Stimulated activated CD4-positive, alpha-beta T cell treated with anti-CD3 and anti-CD28 coated beads, Interleukin-4, amount 100 ng/mL, for 24 hours (primary cell): ENCODE measurements around the gene NSMCE1.
A peak's percentile ranks its signal among the peaks of the same experiment; 100 is the strongest.

ENCODE experiments used
- DNase-seq: peaks from one replicate; pipeline ENCODE4 v3.0.0-alpha.2; 2020

The NSMCE1 gene

GRCh38 chr16:27242398-27242797 is 26.2 kb downstream of the NSMCE1 start:
- no peak for DNase-seq

GRCh38 chr16:27241658-27242057 is 26.9 kb downstream of the NSMCE1 start:
- no peak for DNase-seq

GRCh38 chr16:27240948-27241531 is 27.5 kb downstream of the NSMCE1 start:
- no peak for DNase-seq

GRCh38 chr16:27239906-27240655 is 28.5 kb downstream of the NSMCE1 start:
- no peak for DNase-seq

GRCh38 chr16:27239026-27239425 is 29.5 kb downstream of the NSMCE1 start:
- DNase-seq: no peak

DNA sequence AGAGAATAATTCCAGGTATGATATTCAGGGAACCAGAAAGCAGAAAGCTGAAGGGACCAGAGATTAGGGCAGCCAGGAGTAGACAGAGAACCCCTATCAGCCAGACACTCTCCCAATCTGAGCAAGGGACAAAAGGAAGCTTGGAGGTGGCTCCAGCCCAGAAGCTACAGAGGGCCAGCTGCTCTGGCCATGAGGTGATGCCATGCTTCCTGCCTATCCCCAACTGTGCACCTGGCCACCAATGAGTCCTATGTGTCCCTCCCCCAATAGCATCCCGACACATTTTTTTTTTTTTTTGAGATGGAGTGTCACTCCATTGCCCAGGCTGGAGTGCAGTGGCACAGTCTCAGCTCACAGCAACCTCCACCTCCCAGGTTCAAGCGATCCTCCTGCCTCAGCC is 30.0 kb downstream of the NSMCE1 start:
- DNase-seq: no peak

- peak; percentile 56 for DNase-seq
Observed at GRCh38 chr16:27238016-27238587, 30.5 kb downstream of the NSMCE1 start.

DNA sequence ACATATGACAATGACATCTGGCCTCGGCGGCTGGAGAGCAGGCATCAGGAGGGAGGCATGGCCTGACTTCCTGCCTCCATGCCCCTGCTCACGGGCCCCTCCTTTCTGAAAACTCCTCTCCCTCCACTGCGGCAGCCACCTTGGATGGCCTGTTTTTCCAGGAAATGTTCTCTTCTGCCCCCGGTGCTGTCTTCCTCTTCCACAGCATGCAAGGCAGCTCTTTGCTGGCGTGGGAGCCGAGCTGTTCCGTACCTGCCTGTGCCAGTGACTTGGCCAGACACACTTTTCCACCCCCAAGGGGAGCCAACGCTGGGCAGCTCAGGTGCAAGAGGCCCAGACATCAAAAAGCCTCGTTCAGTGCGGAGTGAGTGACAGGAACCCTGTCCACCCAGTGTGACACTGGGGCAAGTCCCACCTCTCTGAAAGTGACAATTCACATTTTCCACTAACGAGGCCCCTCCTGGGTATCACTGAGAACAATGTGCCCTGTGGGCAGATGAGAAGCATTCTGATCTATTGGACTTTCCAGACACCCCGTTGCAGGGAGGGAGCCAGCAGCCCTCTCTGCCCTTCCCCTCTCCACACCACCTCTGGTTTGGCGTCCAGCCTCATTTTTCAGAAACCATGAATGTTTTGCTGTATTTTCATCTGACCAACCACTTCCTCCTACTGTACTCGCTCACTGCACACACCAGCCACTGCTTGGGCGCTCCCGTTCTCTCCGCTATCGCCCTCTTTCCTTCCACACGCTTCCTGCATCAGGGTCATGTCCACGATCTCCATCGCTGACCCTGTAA is 31.2 kb downstream of the NSMCE1 start:
- peak; percentile 90 for DNase-seq

GRCh38 chr16:27236635-27237218 is 31.8 kb downstream of the NSMCE1 start:
- DNase-seq: no peak

- no peak for DNase-seq
Observed at GRCh38 chr16:27235938-27236245, 32.7 kb downstream of the NSMCE1 start.

- peak; percentile 80 for DNase-seq
Observed at GRCh38 chr16:27235055-27235937, 33.3 kb downstream of the NSMCE1 start.

DNA sequence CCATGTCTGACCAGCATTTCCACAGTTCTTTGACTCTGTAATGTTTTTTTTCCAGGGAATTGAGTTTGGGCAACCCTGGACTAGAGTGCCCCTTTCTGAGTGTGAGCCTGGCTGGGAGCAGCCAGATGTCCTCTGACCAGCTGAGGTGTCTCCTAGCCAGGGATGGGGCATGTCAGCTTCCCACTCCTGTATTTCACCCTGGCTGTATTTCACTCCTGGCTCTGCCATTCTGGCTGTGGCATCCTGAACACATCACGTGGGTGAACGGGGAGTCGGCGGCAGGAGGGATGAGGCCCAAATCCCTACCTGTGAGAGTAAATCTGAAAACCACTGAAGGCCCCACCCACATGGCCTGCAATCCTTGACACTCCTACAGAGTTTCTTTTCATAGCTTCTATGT is 34.0 kb downstream of the NSMCE1 start:
- no peak for DNase-seq

GRCh38 chr16:27234171-27234570 is 34.4 kb downstream of the NSMCE1 start:
- no peak for DNase-seq

DNA sequence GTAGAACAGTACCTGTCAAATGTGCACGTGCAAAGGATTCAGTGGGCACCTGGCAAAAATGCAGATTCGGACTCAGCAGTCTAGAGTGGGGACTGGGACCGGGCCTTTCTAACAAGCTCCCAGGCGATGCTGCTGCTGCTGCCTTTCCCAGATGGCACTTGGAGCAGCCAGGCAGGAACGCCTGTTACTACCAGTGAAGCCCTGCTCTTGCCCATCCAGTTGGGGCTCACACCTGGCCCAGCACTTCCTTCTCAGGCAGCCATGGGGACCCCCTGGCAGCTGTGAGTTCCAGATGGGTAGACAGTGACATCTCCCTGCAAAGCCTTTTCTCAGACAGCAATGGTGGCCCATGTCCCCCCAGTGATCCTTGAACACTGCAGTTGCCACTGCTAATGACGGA is 34.8 kb downstream of the NSMCE1 start:
- no peak for DNase-seq

- no peak for DNase-seq
Observed at GRCh38 chr16:27232901-27233625, 35.5 kb downstream of the NSMCE1 start.

DNA sequence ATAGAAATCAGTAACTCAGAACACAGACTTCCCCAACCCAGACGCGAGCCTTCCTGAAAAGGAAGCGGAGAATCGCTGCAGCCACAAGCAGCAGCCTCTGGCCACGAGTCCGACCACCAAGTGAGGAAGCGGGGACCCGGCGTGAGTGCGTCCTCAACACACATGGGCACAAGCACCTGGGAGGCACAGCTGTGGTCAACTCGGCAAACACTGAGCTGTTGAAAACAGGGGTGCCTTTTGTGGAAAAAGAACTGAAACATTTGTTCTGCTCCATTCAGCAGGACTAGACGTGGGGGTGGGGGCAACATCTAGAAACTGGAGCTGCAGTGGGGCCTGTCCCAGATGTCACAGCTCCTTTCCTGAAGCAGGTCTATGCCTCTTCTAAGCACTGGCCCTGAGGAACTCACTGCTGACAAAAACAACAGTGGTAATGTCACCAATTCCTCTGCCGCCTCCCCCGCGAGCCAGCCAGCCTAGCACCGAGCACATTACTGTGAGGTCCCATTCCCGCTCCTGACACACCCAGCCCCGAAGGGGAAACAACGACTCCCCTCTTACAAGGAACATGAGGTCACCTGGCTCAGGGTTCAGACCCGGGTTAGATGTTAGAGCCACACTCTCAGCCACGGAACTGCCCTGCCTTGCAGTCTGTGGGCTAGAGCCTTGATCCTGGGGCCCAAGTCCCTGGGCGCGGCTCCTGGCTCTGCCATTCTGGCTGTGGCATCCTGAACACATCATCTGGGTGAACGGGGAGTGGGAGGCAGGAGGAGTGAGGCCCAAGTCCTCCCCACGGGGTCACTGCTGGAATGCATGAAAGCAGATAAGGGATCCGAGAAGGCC is 36.3 kb downstream of the NSMCE1 start:
- DNase-seq: peak; percentile 59

DNA sequence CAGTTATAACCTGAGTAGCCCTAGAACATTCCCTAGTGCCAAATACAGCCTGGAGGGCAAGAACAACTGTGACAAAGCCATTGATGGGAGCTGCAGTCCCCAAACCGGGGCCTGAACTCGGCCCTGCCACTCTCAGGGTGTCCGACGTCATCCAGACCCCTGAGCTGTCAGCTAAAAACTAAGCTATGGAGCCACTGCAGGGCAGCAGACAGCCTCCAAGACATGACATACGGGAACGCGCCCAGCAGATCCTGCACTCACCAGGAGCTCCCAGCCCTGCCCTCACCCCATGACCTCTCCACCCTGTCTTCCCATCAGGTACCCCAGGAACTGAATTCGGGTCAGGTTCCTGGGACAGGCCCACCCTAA is 36.9 kb downstream of the NSMCE1 start:
- no peak for DNase-seq

DNA sequence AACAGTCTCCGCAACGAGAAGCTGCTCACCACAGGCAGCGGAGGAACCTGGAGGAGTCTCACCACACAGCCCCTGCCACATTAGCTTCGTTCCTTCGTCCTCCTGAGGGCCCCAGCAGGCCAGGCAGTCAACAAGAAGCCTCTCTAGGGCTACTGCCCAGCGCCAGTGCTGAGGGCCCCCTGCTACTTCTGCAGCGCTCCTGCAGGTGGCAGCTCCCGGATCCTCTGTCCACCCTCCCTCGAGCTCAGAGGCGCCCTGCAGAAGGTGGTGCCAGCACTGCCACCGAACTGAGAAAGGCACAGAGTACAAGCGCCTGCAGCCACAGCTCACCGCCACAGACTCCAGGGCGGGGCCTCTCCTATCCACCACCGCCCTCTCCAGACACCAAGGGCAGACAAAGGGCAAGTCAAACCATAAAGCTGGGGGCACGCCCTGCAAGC is 38.0 kb downstream of the NSMCE1 start:
- DNase-seq: peak; percentile 71

DNA sequence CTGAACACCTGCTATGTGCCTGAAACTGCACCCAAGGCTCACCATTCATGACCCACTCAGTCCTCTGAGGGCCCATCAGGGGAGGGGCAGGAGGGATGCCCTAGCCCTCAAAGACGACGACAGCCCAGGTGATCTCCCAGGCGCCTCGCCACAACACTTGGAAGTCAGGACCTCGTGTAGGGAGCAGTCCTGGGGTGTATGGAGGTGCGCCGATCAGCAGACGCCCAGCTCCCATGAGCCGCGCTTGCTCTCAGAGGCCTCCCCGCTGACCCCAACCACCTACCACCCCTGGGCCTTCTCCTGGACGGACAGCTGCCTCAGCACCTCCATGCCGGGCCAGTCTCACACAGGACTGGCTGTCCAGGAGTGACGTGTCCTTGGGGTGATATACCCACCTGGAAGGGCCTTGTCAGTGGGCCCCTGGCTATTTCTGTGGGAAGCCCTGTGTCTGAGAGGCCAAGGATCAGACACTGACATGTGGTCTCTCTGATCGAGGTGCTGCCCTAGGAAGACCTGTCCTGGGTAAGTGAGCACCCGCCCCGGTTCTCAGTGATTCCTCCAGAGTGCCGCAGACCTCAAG is 38.6 kb downstream of the NSMCE1 start:
- no peak for DNase-seq
